Cardiac muscle cell (in vitro differentiated cells and primary cell): ENCODE results near the gene MRPS15. TPM values are rescaled to one million over a fixed set of nuclear protein-coding genes. Genes with fewer than 3 reads are reported as not detected.

ENCODE experiments used
- DNase-seq, 2 donors: peaks; one replicate each; pipeline versions ENCODE4 v3.0.0 to v3.0.0-alpha.2; 2010 to 2017; ENCODE audit warnings: low read depth in 1 of 2, low spot score in 1 of 2
- H3K27ac ChIP-seq: fragments of 200-600 bp; sonication (generic); 2 replicates; pipeline ENCODE4 v1.5.1; 2016
- H3K27me3 ChIP-seq: fragments of 200-600 bp; sonication (generic); 2 replicates; pipeline ENCODE4 v1.6.0; 2016; ENCODE audit warnings: control low read depth
- H3K36me3 ChIP-seq: fragments of 200-600 bp; sonication (generic); 2 replicates; pipeline ENCODE4 v1.5.1; 2016; ENCODE audit warnings: control low read depth
- H3K4me1 ChIP-seq: fragments of 200-600 bp; sonication (generic); 2 replicates; pipeline ENCODE4 v1.8.1; 2017; ENCODE audit warnings: low read depth, mild to moderate bottlenecking, mixed run types
- H3K4me3 ChIP-seq: fragments of 200-600 bp; sonication (generic); 2 replicates; pipeline ENCODE4 v1.5.1; 2016; ENCODE audit warnings: mild to moderate bottlenecking
- H3K9me3 ChIP-seq: fragments of 200-600 bp; sonication (generic); 2 replicates; pipeline ENCODE4 v1.5.1; 2017; ENCODE audit warnings: low read depth, mild to moderate bottlenecking, control low read depth
- CTCF ChIP-seq: IDR thresholded peaks from 2 replicates; pipeline ENCODE4 v1.5.1; 2012; ENCODE audit warnings: low read depth, mild to moderate bottlenecking, low read length
- polyA plus RNA-seq: library from polyadenylated mRNA; unstranded; fragments of >200 nt; fragmentation: Nextera tagmentation; extraction: Ambion mirVana; gene quantifications from 2 replicates; pipeline ENCODE4 v1.2.1, GENCODE V29; 2016
- total RNA-seq: library from RNA; depleted of rRNA; stranded (reverse); fragments of >200 nt; gene quantifications from 2 replicates; pipeline ENCODE4 v1.2.3, GENCODE V29; 2016

MRPS15 gene
- total and polyA plus RNA-seq, 2 experiments from 2014 or later = 83.5 to 166 TPM

- Histone ChIP-seq H3K4me3 (no peak overlapping the region), H3K27ac (no peak overlapping the region), H3K36me3 (no peaks in the 10 kb centered on the region), H3K4me1 (peaks cover 9% of the 10 kb centered on the region), H3K27me3 (no peaks in the 10 kb centered on the region), H3K9me3 (no peaks in the 10 kb centered on the region)
- no peak for TF ChIP-seq CTCF
- no peak for DNase-seq
These were observed 11.2 kb upstream of the MRPS15 start for GRCh38 chr1:36475341-36475740.

GRCh38 chr1:36472656-36473055, 8.5 kb upstream of the MRPS15 start:
- H3K36me3 ChIP-seq = no peaks in the 10 kb centered on the region
- no peak overlapping the region for H3K4me3 ChIP-seq
- H3K4me1 ChIP-seq = peaks cover 9% of the 10 kb centered on the region
- no peak for DNase-seq
- no peak for TF ChIP-seq CTCF
- no peaks in the 10 kb centered on the region for H3K9me3 ChIP-seq
- no peaks in the 10 kb centered on the region for H3K27me3 ChIP-seq
- H3K27ac ChIP-seq = no peak overlapping the region

GRCh38 chr1:36471830-36472641, 7.9 kb upstream of the MRPS15 start:
- H3K4me1 ChIP-seq = peaks cover 9% of the 10 kb centered on the region
- no peaks in the 10 kb centered on the region for H3K27me3 ChIP-seq
- no peak for TF ChIP-seq CTCF
- no peaks in the 10 kb centered on the region for H3K9me3 ChIP-seq
- H3K27ac ChIP-seq = no peak overlapping the region
- no peaks in the 10 kb centered on the region for H3K36me3 ChIP-seq
- no peak overlapping the region for H3K4me3 ChIP-seq
- DNase-seq = no peak

GRCh38 chr1:36469163-36469562, 5.0 kb upstream of the MRPS15 start:
- H3K4me3 ChIP-seq = no peak overlapping the region
- no peaks in the 10 kb centered on the region for H3K27me3 ChIP-seq
- no peaks in the 10 kb centered on the region for H3K36me3 ChIP-seq
- no peak overlapping the region for H3K27ac ChIP-seq
- no peak for DNase-seq
- TF ChIP-seq CTCF = no peak
- no peaks in the 10 kb centered on the region for H3K9me3 ChIP-seq
- peaks cover 5% of the 10 kb centered on the region for H3K4me1 ChIP-seq

GRCh38 chr1:36467700-36468455, 3.7 kb upstream of the MRPS15 start:
- H3K27me3 ChIP-seq = no peaks in the 10 kb centered on the region

More at GRCh38 chr1:36467700-36468455, 3.7 kb upstream of the MRPS15 start:
- no peaks in the 10 kb centered on the region for H3K36me3 ChIP-seq
- DNase-seq = no peak
- H3K4me1 ChIP-seq = peaks cover 5% of the 10 kb centered on the region
- H3K27ac ChIP-seq = no peak overlapping the region
- H3K9me3 ChIP-seq = no peaks in the 10 kb centered on the region
- no peak overlapping the region for H3K4me3 ChIP-seq
- TF ChIP-seq CTCF = no peak
